Upper lobe of right lung (tissue), 1 donor: Measurements from ENCODE around the gene WDR62. TPM values are rescaled to one million over a fixed set of nuclear protein-coding genes. Genes with fewer than 3 reads are reported as not detected.

Experiments
- ATAC-seq: fragments of 200-7000 bp; cut with Tn5 transposase; one replicate; pipeline ENCODE4 v1.9.1; 2020; ENCODE audit warnings: mild to moderate bottlenecking, moderate library complexity
- DNase-seq: peaks from one replicate; pipeline ENCODE4 v3.0.0-alpha.2; 2020
- H3K27ac ChIP-seq: fragments of 200-600 bp; one replicate; pipeline ENCODE4 v1.8.0; 2022
- H3K27me3 ChIP-seq: fragments of 200-600 bp; one replicate; pipeline ENCODE4 v1.8.0; 2022; ENCODE audit warnings: mild to moderate bottlenecking
- H3K36me3 ChIP-seq: fragments of 200-600 bp; one replicate; pipeline ENCODE4 v1.8.0; 2022
- H3K4me1 ChIP-seq: fragments of 200-600 bp; one replicate; pipeline ENCODE4 v1.8.0; 2022
- H3K4me3 ChIP-seq: fragments of 200-600 bp; one replicate; pipeline ENCODE4 v1.8.0; 2022; ENCODE audit warnings: mild to moderate bottlenecking
- H3K9me3 ChIP-seq: fragments of 200-600 bp; one replicate; pipeline ENCODE4 v1.8.0; 2022
- intact Hi-C: fragments of 100-400 bp; cut with DNase I; formaldehyde crosslinking; loops from one replicate; pipeline ENCODE4 v1.11.0; 2022
- total RNA-seq: library from RNA; stranded (reverse); fragmentation: NEBNext Ultra II Directional; extraction: Animal tissue kit (Norgen Biotek cat#: 25700); gene quantifications from one replicate; pipeline ENCODE4 v1.2.1, GENCODE V29; 2021
- TF ChIP-seq, protein P1 (sequence below): fragments of 200-600 bp; IDR thresholded peaks from one replicate; pipeline ENCODE4 v1.8.0; 2022; ENCODE audit warnings: antibody characterized with exemption
- donor health status: DM: no; HTN: yes; CAD: no; lungs with severe emphysema.

Gene WDR62
- total RNA-seq, 1 donor from 2014 or later = 0.93 TPM

- Histone ChIP-seq H3K4me3 (no peak overlapping the region), H3K27ac (no peak overlapping the region), H3K4me1 (peaks cover 23% of the 10 kb centered on the region), H3K9me3 (no peaks in the 10 kb centered on the region), H3K36me3 (peaks cover 53% of the 10 kb centered on the region), H3K27me3 (no peaks in the 10 kb centered on the region)
- intact Hi-C loops = no loop called here
- no peak for ATAC-seq
- TF ChIP-seq, protein P1, sequence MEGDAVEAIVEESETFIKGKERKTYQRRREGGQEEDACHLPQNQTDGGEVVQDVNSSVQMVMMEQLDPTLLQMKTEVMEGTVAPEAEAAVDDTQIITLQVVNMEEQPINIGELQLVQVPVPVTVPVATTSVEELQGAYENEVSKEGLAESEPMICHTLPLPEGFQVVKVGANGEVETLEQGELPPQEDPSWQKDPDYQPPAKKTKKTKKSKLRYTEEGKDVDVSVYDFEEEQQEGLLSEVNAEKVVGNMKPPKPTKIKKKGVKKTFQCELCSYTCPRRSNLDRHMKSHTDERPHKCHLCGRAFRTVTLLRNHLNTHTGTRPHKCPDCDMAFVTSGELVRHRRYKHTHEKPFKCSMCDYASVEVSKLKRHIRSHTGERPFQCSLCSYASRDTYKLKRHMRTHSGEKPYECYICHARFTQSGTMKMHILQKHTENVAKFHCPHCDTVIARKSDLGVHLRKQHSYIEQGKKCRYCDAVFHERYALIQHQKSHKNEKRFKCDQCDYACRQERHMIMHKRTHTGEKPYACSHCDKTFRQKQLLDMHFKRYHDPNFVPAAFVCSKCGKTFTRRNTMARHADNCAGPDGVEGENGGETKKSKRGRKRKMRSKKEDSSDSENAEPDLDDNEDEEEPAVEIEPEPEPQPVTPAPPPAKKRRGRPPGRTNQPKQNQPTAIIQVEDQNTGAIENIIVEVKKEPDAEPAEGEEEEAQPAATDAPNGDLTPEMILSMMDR = no peak
- DNase-seq = no peak
These were observed 87.3 kb downstream of the WDR62 start for GRCh38 chr19:36142046-36142445.

DNA sequence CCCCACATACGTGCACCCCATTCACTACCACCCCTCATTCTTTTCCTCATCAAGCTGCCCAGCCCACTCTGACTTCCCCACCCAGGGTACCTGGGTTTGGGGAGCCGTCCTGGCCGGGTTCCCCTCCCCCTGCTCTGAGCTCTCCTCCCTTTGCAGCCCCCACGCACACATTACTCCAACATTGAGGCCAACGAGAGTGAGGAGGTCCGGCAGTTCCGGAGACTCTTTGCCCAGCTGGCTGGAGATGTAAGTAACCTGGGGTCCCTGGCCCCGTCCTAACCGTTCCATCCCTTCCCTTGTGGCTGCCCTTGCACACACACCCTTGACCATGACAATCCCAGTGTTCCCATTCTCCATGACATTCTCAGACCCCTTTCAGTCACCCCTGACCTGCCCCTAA, 87.8 kb downstream of the WDR62 start:
- Histone ChIP-seq H3K27ac (no peak overlapping the region), H3K36me3 (peaks cover 57% of the 10 kb centered on the region)
- no peak for DNase-seq

DNA sequence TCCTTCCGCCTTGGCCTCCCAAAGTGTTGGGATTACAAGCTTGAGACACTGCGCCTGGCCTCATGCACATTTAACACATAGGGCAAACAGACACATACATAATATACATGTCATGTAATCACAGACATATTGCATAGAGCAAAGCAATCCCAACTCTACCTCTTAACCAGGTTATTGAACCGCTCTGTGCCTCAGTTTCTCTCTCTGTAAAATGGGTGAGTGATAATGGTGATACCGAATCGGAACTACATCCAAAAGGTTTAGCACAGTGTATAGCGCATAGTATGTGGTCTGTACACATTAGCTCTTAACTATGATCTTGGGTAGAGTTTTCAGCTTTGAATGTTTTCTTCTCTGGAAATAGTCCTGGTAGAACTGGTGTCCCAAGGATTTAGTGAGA, 89.9 kb downstream of the WDR62 start:
- Histone ChIP-seq H3K9me3 (no peaks in the 10 kb centered on the region), H3K27me3 (no peaks in the 10 kb centered on the region), H3K4me1 (peaks cover 10% of the 10 kb centered on the region), H3K27ac (no peak overlapping the region), H3K36me3 (peaks cover 78% of the 10 kb centered on the region), H3K4me3 (no peak overlapping the region)
- intact Hi-C loops = no loop called here
- TF ChIP-seq, protein P1 = no peak
- ATAC-seq (no peak), DNase-seq (no peak)

More for the DNA sequence above, 87.8 kb downstream of the WDR62 start:
- no peak for ATAC-seq
- H3K4me3 ChIP-seq = no peak overlapping the region
- H3K27me3 ChIP-seq = no peaks in the 10 kb centered on the region
- TF ChIP-seq, protein P1 = no peak
- H3K4me1 ChIP-seq = peaks cover 19% of the 10 kb centered on the region
- intact Hi-C loops = no loop called here
- no peaks in the 10 kb centered on the region for H3K9me3 ChIP-seq

- Histone ChIP-seq H3K27me3 (no peaks in the 10 kb centered on the region), H3K9me3 (no peaks in the 10 kb centered on the region), H3K27ac (no peak overlapping the region), H3K36me3 (peaks cover 62% of the 10 kb centered on the region), H3K4me3 (no peak overlapping the region), H3K4me1 (peaks cover 7% of the 10 kb centered on the region)
- TF ChIP-seq, protein P1 = no peak
- intact Hi-C loops = no loop called here
- ATAC-seq (no peak), DNase-seq (no peak)
These were observed 95.1 kb downstream of the WDR62 start for GRCh38 chr19:36149673-36150406.

DNA sequence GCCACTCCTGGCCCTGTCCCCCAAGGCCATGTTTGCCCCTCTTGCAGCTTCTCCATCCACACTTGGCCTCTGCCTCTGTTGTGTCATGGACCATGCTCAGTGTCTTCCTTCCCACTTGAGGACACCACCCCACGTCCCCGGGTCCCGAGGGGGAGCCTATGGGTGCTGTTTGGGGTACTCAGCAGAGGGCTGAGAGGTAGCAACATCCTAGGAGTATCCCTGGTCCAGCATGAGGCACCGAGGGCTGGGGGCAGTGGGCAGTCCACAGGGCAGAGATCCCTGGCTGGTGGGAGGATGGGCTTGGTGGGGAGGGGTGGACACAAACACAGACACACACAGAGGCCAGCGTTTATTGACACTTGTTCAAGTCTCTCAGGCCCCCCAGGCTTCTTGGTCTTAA, 95.9 kb downstream of the WDR62 start:
- Histone ChIP-seq H3K27me3 (no peaks in the 10 kb centered on the region), H3K27ac (peak overlapping the region; percentile 95), H3K4me3 (no peak overlapping the region), H3K9me3 (no peaks in the 10 kb centered on the region), H3K4me1 (peaks cover 7% of the 10 kb centered on the region), H3K36me3 (peaks cover 54% of the 10 kb centered on the region)
- ATAC-seq (no peak), DNase-seq (no peak)
- intact Hi-C loops = no loop called here
- TF ChIP-seq, protein P1 = no peak
